ENCODE measurements around the gene SASH1.

SASH1 gene

GRCh38 chr6:148423601-148424270 lies 81.1 kb downstream of the SASH1 start:
- TF ChIP-seq EZH2phosphoT487 (conservative IDR thresholded peaks at IDR 0.05; ENCODE audit: low read length) (no peak), CTCF (IDR thresholded peaks at IDR 0.05; ENCODE audit: insufficient read depth, low read length, poor library complexity, severe bottlenecking) (no peak)
- no peak overlapping the region for H3K9ac ChIP-seq (ENCODE audit: low read length)

GRCh38 chr6:148425443-148425842 lies 82.8 kb downstream of the SASH1 start:
- Histone ChIP-seq H3K36me3 (ENCODE audit: low read length) (no peaks in the 10 kb centered on the region), H3K4me2 (ENCODE audit: low read depth, low read length, poor library complexity, severe bottlenecking) (no peak overlapping the region), H4K20me1 (ENCODE audit: low read depth, low read length) (no peaks in the 10 kb centered on the region), H3K9me3 (ENCODE audit: insufficient read depth, low read length) (no peaks in the 10 kb centered on the region), H3K79me2 (ENCODE audit: insufficient read depth, low read length) (no peaks in the 10 kb centered on the region), H2AFZ (ENCODE audit: low read depth, low read length, severe bottlenecking) (no peak overlapping the region), H3K27me3 (ENCODE audit: low read length) (no peaks in the 10 kb centered on the region), H3K4me3 (ENCODE audit: insufficient read depth, low read length, poor library complexity, severe bottlenecking) (no peak overlapping the region), H3K9ac (ENCODE audit: low read length) (no peak overlapping the region), H3K27ac (ENCODE audit: low read depth, low read length) (no peak overlapping the region), H3K9me2 (replicated peaks; ENCODE audit: insufficient read depth, low read length) (no peaks in the 10 kb centered on the region), H3F3A (ENCODE audit: insufficient read depth) (no peaks in the 10 kb centered on the region)
- TF ChIP-seq EZH2phosphoT487 (conservative IDR thresholded peaks at IDR 0.05; ENCODE audit: low read length) (no peak), CTCF (IDR thresholded peaks at IDR 0.05; ENCODE audit: insufficient read depth, low read length, poor library complexity, severe bottlenecking) (no peak)

More at GRCh38 chr6:148423601-148424270, 81.1 kb downstream of the SASH1 start:
- H3K79me2 ChIP-seq (ENCODE audit: insufficient read depth, low read length) = no peaks in the 10 kb centered on the region
- no peaks in the 10 kb centered on the region for H3K9me2 ChIP-seq (replicated peaks; ENCODE audit: insufficient read depth, low read length)
- no peaks in the 10 kb centered on the region for H3F3A ChIP-seq (ENCODE audit: insufficient read depth)
- no peak overlapping the region for H3K27ac ChIP-seq (ENCODE audit: low read depth, low read length)
- no peak overlapping the region for H3K4me2 ChIP-seq (ENCODE audit: low read depth, low read length, poor library complexity, severe bottlenecking)
- no peaks in the 10 kb centered on the region for H3K9me3 ChIP-seq (ENCODE audit: insufficient read depth, low read length)
- no peak overlapping the region for H3K4me3 ChIP-seq (ENCODE audit: insufficient read depth, low read length, poor library complexity, severe bottlenecking)
- H3K27me3 ChIP-seq (ENCODE audit: low read length) = no peaks in the 10 kb centered on the region
- no peaks in the 10 kb centered on the region for H4K20me1 ChIP-seq (ENCODE audit: low read depth, low read length)
- H2AFZ ChIP-seq (ENCODE audit: low read depth, low read length, severe bottlenecking) = no peak overlapping the region
- H3K36me3 ChIP-seq (ENCODE audit: low read length) = no peaks in the 10 kb centered on the region

GRCh38 chr6:148426317-148426977 lies 83.8 kb downstream of the SASH1 start:
- Histone ChIP-seq H3K79me2 (ENCODE audit: insufficient read depth, low read length) (no peaks in the 10 kb centered on the region), H3K4me3 (ENCODE audit: insufficient read depth, low read length, poor library complexity, severe bottlenecking) (no peak overlapping the region), H3K9me2 (replicated peaks; ENCODE audit: insufficient read depth, low read length) (no peaks in the 10 kb centered on the region), H3K27me3 (ENCODE audit: low read length) (no peaks in the 10 kb centered on the region), H3K27ac (ENCODE audit: low read depth, low read length) (no peak overlapping the region), H3K9ac (ENCODE audit: low read length) (no peak overlapping the region), H3K4me2 (ENCODE audit: low read depth, low read length, poor library complexity, severe bottlenecking) (no peak overlapping the region), H3K9me3 (ENCODE audit: insufficient read depth, low read length) (no peaks in the 10 kb centered on the region), H3K36me3 (ENCODE audit: low read length) (no peaks in the 10 kb centered on the region), H2AFZ (ENCODE audit: low read depth, low read length, severe bottlenecking) (no peak overlapping the region), H3F3A (ENCODE audit: insufficient read depth) (no peaks in the 10 kb centered on the region), H4K20me1 (ENCODE audit: low read depth, low read length) (no peaks in the 10 kb centered on the region)
- no peak for TF ChIP-seq EZH2phosphoT487 (conservative IDR thresholded peaks at IDR 0.05; ENCODE audit: low read length)
- no peak for TF ChIP-seq CTCF (IDR thresholded peaks at IDR 0.05; ENCODE audit: insufficient read depth, low read length, poor library complexity, severe bottlenecking)

Data from SU-DHL-6 (cell line).